Liver (tissue), 9 donors: ENCODE data around the gene CBX2. TPM values are rescaled to one million over a fixed set of nuclear protein-coding genes. Genes with fewer than 3 reads are reported as not detected.

Source experiments
- DNase-seq: peaks from one replicate; pipeline ENCODE4 v3.0.0-alpha.2; 2017; ENCODE audit warnings: low spot score
- H3K27ac ChIP-seq, 2 donors: one replicate each; pipeline ENCODE4 v1.7.0; 2013; ENCODE audit warnings: inconsistent platforms in 2 of 2, low read length in 2 of 2, control low read depth in 1 of 2, low read depth in 1 of 2, mild to moderate bottlenecking in 1 of 2
- H3K27me3 ChIP-seq, 4 donors: one replicate each; pipeline versions ENCODE4 v1.6.1 to v1.7.0; 2013; ENCODE audit warnings: low read length in 3 of 4, inconsistent platforms in 1 of 4, mild to moderate bottlenecking in 1 of 4, moderate library complexity in 1 of 4; ENCODE audit not compliant: control insufficient read depth in 4 of 4, insufficient read depth in 4 of 4
- H3K36me3 ChIP-seq, 4 donors: one replicate each; pipeline versions ENCODE4 v1.6.1 to v1.7.0; 2013; ENCODE audit warnings: low read length in 3 of 4, mild to moderate bottlenecking in 3 of 4, low read depth in 1 of 4, moderate library complexity in 1 of 4; ENCODE audit not compliant: control insufficient read depth in 4 of 4, insufficient read depth in 3 of 4
- H3K4me1 ChIP-seq, 4 donors: one replicate each; pipeline versions ENCODE4 v1.6.1 to v1.7.0; 2013; ENCODE audit warnings: low read length in 3 of 4, mild to moderate bottlenecking in 3 of 4, moderate library complexity in 1 of 4; ENCODE audit not compliant: control insufficient read depth in 4 of 4, insufficient read depth in 4 of 4
- H3K4me3 ChIP-seq, 3 donors: one replicate each; pipeline versions ENCODE4 v1.6.1 to v1.7.0; 2013; ENCODE audit warnings: low read length in 3 of 3, control low read depth in 1 of 3, low read depth in 1 of 3, mild to moderate bottlenecking in 1 of 3
- H3K9ac ChIP-seq, 2 donors: one replicate each; pipeline ENCODE4 v1.7.0; 2013; ENCODE audit warnings: low read length in 2 of 2, mild to moderate bottlenecking in 2 of 2, moderate library complexity in 2 of 2, control low read depth in 1 of 2, low read depth in 1 of 2
- H3K9me3 ChIP-seq, 4 donors: one replicate each; pipeline versions ENCODE4 v1.6.1 to v1.7.0; 2013; ENCODE audit warnings: low read length in 3 of 4; ENCODE audit not compliant: control insufficient read depth in 4 of 4
- EGR1 ChIP-seq, 2 donors: IDR thresholded peaks; 2 replicates each; pipeline ENCODE4 v1.6.1; 2016 to 2018; ENCODE audit warnings: antibody characterized with exemption in 2 of 2, low read depth in 2 of 2
- GABPA ChIP-seq, 2 donors: IDR thresholded peaks in 1 of 2; conservative IDR thresholded peaks in 1 of 2; 2 replicates each; pipeline ENCODE4 v1.6.1; 2016; ENCODE audit warnings: antibody characterized with exemption in 2 of 2, mild to moderate bottlenecking in 1 of 2, moderate library complexity in 1 of 2
- HNF4A ChIP-seq, 2 donors: conservative IDR thresholded peaks; 2 replicates each; pipeline ENCODE4 v1.6.1; 2016; ENCODE audit warnings: antibody characterized with exemption in 2 of 2, mild to moderate bottlenecking in 2 of 2
- JUND ChIP-seq, 2 donors: IDR thresholded peaks; 2 replicates each; pipeline ENCODE4 v1.6.1; 2016; ENCODE audit warnings: antibody characterized with exemption in 2 of 2
- NR2F2 ChIP-seq: IDR thresholded peaks from 2 replicates; pipeline ENCODE4 v1.6.1; 2016; ENCODE audit warnings: antibody characterized with exemption
- SP1 ChIP-seq: IDR thresholded peaks from 2 replicates; pipeline ENCODE4 v1.6.1; 2018; ENCODE audit warnings: antibody characterized with exemption, mild to moderate bottlenecking
- TAF1 ChIP-seq: conservative IDR thresholded peaks from 2 replicates; pipeline ENCODE4 v1.6.1; 2016; ENCODE audit warnings: antibody characterized with exemption, mild to moderate bottlenecking
- WGBS: extraction: QIAGEN DNeasy Blood & Tissue Kit; methylation state at CpG from one replicate; pipeline ENCODE4 v1.1.7; 2013; 5-methylcytosine and 5-hydroxymethylcytosine counted together
- polyA plus RNA-seq, 2 donors: library from polyadenylated mRNA; stranded (reverse) in 1 of 2; unstranded in 1 of 2; fragments of 200-250 nt in 1 of 2; fragments of >200 nt in 1 of 2; fragmentation: Nextera tagmentation in 1 of 2; extraction: Ambion mirVana in 1 of 2; gene quantifications; one replicate each; pipeline versions ENCODE4 v1.2.1 to v1.2.3, GENCODE V29; 2013 to 2015
- total RNA-seq, 2 donors: library from RNA; depleted of rRNA; stranded (reverse); fragments of >200 nt; gene quantifications; one replicate each; pipeline ENCODE4 v1.2.3, GENCODE V29; 2014
- TF ChIP-seq, protein P1 (sequence below): IDR thresholded peaks from 2 replicates; pipeline ENCODE4 v1.6.1; 2016; ENCODE audit warnings: antibody characterized with exemption
- TF ChIP-seq, protein P2 (sequence below): fragments of 150-350 bp; IDR thresholded peaks from 2 replicates; pipeline ENCODE4 v1.5.1; 2017; ENCODE audit warnings: improper control_type of control experiment, low read depth, low read length; ENCODE audit not compliant: missing input control
- TF ChIP-seq, protein P3 (sequence below): IDR thresholded peaks from 2 replicates; pipeline ENCODE4 v1.6.1; 2016; ENCODE audit warnings: antibody characterized with exemption
- TF ChIP-seq, protein P4 (sequence below): IDR thresholded peaks from 2 replicates; pipeline ENCODE4 v1.6.1; 2016; ENCODE audit warnings: antibody characterized with exemption, mild to moderate bottlenecking
- donor health status: healthy.
- donor health status: healthy.
- donor health status: healthy.
- donor health status: healthy.
- donor health status: healthy.

CBX2 gene
- total and polyA plus RNA-seq, 4 donors, result 0.33 to 2.4 (median 0.53) TPM

DNA sequence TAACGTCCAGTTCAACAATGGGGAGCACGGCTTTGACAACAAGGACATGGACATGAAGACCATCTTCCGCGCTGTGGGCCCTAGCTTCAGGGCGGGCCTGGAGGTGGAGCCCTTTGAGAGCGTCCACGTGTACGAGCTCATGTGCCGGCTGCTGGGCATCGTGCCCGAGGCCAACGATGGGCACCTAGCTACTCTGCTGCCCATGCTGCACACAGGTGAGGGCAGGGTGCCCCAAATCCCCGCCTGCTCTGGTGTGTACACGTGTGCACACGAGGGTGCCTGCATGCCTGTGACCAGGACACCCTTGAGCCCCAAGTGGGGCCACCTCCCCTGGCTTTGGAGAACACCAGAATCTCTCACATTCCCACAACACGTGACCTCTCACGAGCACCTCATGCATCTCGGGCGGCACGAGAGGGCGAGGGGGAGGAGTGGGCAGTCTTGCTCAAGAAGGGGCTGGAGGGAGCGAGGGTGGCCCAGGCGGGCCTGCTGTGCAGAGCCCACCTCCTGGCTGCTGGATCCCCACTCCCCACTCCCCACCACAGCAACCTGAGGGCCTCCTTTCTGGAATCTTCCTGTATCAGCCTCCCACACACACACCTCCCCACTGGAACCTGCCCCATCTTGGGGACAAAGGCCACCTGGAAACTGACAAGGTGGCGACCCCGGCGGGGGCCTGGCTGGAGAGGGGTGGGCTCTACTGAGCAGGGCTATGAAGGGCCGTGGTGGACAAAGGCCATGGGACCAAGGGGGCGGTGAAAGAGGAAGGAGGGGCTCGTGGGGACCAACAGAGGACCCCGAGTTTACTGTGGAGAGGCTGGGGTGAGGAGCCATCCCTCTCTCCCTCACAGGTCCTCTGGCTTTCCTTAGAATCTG, 40.7 kb upstream of the CBX2 start:
- Histone ChIP-seq H3K36me3 (no peaks in the 10 kb centered on the region), H3K4me1 (peaks cover 6 to 25% (median 13%) of the 10 kb centered on the region in 4 donors), H3K4me3 (no peak overlapping the region), H3K9ac (no peak overlapping the region), H3K27me3 (no peaks in the 10 kb centered on the region), H3K9me3 (no peaks in the 10 kb centered on the region), H3K27ac (no peak overlapping the region)
- TF ChIP-seq, protein P1, sequence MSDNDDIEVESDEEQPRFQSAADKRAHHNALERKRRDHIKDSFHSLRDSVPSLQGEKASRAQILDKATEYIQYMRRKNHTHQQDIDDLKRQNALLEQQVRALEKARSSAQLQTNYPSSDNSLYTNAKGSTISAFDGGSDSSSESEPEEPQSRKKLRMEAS, result no peak
- no peak for DNase-seq
- 95% methylated on average over 30 of the region's 30 CpGs for WGBS

DNA sequence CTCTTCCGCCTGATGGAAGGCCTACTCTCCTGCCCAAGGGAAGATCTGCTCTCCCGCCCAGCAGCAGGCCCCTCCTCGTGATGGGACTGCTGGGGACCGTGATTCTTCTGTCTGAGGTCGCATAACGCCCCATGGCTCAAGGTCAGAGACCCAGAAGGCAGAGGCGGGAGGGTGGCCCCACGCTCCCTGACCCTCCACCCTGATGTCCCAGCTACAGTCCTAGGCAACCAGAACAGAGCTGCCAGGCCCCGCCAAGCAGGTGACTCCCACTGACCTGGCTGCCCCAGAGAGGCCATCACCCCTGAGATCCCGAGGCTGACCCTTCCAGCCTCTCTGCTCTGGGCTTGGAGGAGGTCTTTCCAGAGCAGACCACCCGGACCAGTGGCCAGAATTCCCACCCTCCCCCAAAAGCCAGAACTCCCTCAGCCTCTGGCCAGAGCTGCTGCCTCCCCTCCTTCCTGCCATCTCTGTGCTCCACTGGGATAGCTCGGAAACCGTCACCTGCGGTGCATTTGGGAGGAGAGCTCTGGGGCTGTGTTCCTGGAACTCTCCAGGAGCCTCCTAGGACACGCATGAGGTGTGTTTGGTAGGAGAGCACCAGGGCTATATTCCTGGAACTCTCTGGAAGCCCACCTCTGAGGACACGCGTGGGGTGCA, 39.9 kb upstream of the CBX2 start:
- Histone ChIP-seq H3K36me3 (no peaks in the 10 kb centered on the region), H3K27me3 (no peaks in the 10 kb centered on the region), H3K4me3 (no peak overlapping the region), H3K9ac (no peak overlapping the region), H3K9me3 (no peaks in the 10 kb centered on the region), H3K27ac (no peak overlapping the region), H3K4me1 (peaks cover 7 to 24% (median 13%) of the 10 kb centered on the region in 4 donors)
- 94% methylated on average over 17 of the region's 17 CpGs for WGBS
- TF ChIP-seq SP1 (no peak), JUND (IDR thresholded peaks at IDR 0.05) (no peak), TAF1 (no peak), HNF4A (conservative IDR thresholded peaks at IDR 0.05) (no peak), EGR1 (IDR thresholded peaks at IDR 0.05; ENCODE audit: low read depth in 2 of 2) (no peak), NR2F2 (no peak)
- TF ChIP-seq, protein P2, sequence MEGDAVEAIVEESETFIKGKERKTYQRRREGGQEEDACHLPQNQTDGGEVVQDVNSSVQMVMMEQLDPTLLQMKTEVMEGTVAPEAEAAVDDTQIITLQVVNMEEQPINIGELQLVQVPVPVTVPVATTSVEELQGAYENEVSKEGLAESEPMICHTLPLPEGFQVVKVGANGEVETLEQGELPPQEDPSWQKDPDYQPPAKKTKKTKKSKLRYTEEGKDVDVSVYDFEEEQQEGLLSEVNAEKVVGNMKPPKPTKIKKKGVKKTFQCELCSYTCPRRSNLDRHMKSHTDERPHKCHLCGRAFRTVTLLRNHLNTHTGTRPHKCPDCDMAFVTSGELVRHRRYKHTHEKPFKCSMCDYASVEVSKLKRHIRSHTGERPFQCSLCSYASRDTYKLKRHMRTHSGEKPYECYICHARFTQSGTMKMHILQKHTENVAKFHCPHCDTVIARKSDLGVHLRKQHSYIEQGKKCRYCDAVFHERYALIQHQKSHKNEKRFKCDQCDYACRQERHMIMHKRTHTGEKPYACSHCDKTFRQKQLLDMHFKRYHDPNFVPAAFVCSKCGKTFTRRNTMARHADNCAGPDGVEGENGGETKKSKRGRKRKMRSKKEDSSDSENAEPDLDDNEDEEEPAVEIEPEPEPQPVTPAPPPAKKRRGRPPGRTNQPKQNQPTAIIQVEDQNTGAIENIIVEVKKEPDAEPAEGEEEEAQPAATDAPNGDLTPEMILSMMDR, result no peak
- TF ChIP-seq, protein P3, sequence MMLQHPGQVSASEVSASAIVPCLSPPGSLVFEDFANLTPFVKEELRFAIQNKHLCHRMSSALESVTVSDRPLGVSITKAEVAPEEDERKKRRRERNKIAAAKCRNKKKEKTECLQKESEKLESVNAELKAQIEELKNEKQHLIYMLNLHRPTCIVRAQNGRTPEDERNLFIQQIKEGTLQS, result no peak
- no peak for DNase-seq

DNA sequence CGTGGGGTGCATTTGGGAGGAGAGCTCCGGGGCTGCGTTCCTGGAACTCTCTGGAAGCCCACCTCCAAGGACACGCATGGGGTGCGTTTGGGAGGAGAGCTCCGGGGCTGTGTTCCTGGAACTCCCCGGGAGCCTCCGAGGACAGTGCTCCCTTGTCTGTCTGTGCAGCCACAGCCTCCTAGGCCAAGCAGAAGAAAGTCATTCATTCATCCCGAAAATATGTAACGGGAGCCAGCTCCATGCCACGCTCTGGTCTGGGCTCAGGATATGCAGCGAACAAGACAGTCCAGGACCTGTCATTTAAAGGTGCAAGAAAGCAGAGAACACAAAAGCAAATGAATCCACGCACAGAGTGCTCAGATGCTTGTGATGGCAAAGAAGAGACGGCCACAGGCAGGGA, 39.3 kb upstream of the CBX2 start:
- Histone ChIP-seq H3K27me3 (no peaks in the 10 kb centered on the region), H3K4me1 (peaks cover 7 to 20% (median 10%) of the 10 kb centered on the region in 4 donors), H3K9ac (no peak overlapping the region), H3K9me3 (no peaks in the 10 kb centered on the region), H3K4me3 (no peak overlapping the region), H3K36me3 (no peaks in the 10 kb centered on the region), H3K27ac (no peak overlapping the region)
- no peak for DNase-seq
- 95% methylated on average over 14 of the region's 14 CpGs for WGBS
- TF ChIP-seq GABPA (IDR thresholded peaks at IDR 0.05 in 1 of 2, conservative IDR thresholded peaks at IDR 0.05 in 1 of 2), result no peak
- TF ChIP-seq, protein P4, sequence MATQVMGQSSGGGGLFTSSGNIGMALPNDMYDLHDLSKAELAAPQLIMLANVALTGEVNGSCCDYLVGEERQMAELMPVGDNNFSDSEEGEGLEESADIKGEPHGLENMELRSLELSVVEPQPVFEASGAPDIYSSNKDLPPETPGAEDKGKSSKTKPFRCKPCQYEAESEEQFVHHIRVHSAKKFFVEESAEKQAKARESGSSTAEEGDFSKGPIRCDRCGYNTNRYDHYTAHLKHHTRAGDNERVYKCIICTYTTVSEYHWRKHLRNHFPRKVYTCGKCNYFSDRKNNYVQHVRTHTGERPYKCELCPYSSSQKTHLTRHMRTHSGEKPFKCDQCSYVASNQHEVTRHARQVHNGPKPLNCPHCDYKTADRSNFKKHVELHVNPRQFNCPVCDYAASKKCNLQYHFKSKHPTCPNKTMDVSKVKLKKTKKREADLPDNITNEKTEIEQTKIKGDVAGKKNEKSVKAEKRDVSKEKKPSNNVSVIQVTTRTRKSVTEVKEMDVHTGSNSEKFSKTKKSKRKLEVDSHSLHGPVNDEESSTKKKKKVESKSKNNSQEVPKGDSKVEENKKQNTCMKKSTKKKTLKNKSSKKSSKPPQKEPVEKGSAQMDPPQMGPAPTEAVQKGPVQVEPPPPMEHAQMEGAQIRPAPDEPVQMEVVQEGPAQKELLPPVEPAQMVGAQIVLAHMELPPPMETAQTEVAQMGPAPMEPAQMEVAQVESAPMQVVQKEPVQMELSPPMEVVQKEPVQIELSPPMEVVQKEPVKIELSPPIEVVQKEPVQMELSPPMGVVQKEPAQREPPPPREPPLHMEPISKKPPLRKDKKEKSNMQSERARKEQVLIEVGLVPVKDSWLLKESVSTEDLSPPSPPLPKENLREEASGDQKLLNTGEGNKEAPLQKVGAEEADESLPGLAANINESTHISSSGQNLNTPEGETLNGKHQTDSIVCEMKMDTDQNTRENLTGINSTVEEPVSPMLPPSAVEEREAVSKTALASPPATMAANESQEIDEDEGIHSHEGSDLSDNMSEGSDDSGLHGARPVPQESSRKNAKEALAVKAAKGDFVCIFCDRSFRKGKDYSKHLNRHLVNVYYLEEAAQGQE, result no peak
